H1 (cell line): ENCODE measurements around the gene RPS18. TPM values are rescaled to one million over a fixed set of nuclear protein-coding genes. Genes with fewer than 3 reads are reported as not detected.
"Not testable (repeated sequence)": the region's sequence is repeated elsewhere in the genome, so short reads cannot be mapped to it uniquely, and the experiment has no call there.

ENCODE experiments used
- CTCF ChIA-PET: fragments of 300-600 bp; sonication (Branson Sonifier 250); formaldehyde crosslinking; loops from one replicate; lab custom pipeline; 2021; ENCODE audit not compliant: partially characterized antibody; lab: Charles Lee
- POLR2A ChIA-PET: fragments of 300-600 bp; sonication (Branson Sonifier 250); formaldehyde crosslinking; loops from one replicate; lab custom pipeline; 2021; ENCODE audit warnings: inconsistent platforms; ENCODE audit not compliant: partially characterized antibody; lab: Charles Lee
- DNase-seq, 2 experiments: peaks; one replicate each; pipeline versions ENCODE4 v3.0.0 to v3.0.0-alpha.2; 2010 to 2022; ENCODE audit warnings: low spot score in 2 of 2, low read depth in 1 of 2, mixed read lengths in 1 of 2
- FAIRE-seq: peaks from 2 replicates; lab custom pipeline; 2011; peaks lifted over from hg19 to GRCh38; lab: Jason Lieb, UNC
- H2AFZ ChIP-seq: 2 replicates; pipeline ENCODE4 v1.8.1; 2012; ENCODE audit warnings: low read length, inconsistent platforms
- H2AK5ac ChIP-seq: 2 replicates; pipeline ENCODE4 v1.6.1; 2013; ENCODE audit warnings: low read depth, low read length
- H2BK120ac ChIP-seq: replicated peaks from 2 replicates; pipeline ENCODE3; 2013; ENCODE audit warnings: low read depth, low read length, inconsistent platforms
- H2BK12ac ChIP-seq: 2 replicates; pipeline ENCODE4 v1.6.1; 2013; ENCODE audit warnings: low read depth, low read length
- H2BK15ac ChIP-seq: 2 replicates; pipeline ENCODE4 v1.6.1; 2013; ENCODE audit warnings: low read length
- H2BK20ac ChIP-seq: 2 replicates; pipeline ENCODE4 v1.6.1; 2013; ENCODE audit warnings: low read length
- H2BK5ac ChIP-seq: 2 replicates; pipeline ENCODE4 v1.6.1; 2013; ENCODE audit warnings: low read depth, low read length
- H3K14ac ChIP-seq: 2 replicates; pipeline ENCODE4 v1.6.1; 2013; ENCODE audit warnings: inconsistent platforms; ENCODE audit not compliant: insufficient read length
- H3K18ac ChIP-seq: 2 replicates; pipeline ENCODE4 v1.6.1; 2013; ENCODE audit warnings: low read length; ENCODE audit errors: extremely low read depth
- H3K23ac ChIP-seq: 2 replicates; pipeline ENCODE4 v1.6.1; 2013; ENCODE audit warnings: inconsistent platforms; ENCODE audit not compliant: insufficient read length
- H3K23me2 ChIP-seq: 2 replicates; pipeline ENCODE4 v1.6.1; 2013; ENCODE audit warnings: low read depth, low read length
- H3K27ac ChIP-seq: 2 replicates; pipeline ENCODE4 v1.6.1; 2011; ENCODE audit warnings: low read depth, low read length, inconsistent platforms
- H3K27me3 ChIP-seq, 4 experiments: replicated peaks in 1 of 4; 1 replicate in 1 of 4; 2 replicates in 3 of 4; pipeline versions ENCODE4 v1.6.1 to v1.8.1; 2011 to 2013; ENCODE audit warnings: low read length in 3 of 4, mild to moderate bottlenecking in 3 of 4, inconsistent platforms in 2 of 4, mixed read lengths in 2 of 4, moderate library complexity in 1 of 4; ENCODE audit not compliant: control insufficient read depth in 3 of 4, insufficient read depth in 3 of 4; ENCODE audit errors: extremely low read depth in 1 of 4
- H3K36me3 ChIP-seq, 4 experiments: 2 replicates each; pipeline versions ENCODE4 v1.6.1 to v1.8.1; 2011 to 2013; ENCODE audit warnings: mild to moderate bottlenecking in 4 of 4, low read length in 3 of 4, moderate library complexity in 2 of 4, control low read depth in 1 of 4, inconsistent platforms in 1 of 4; ENCODE audit not compliant: insufficient read depth in 4 of 4, control insufficient read depth in 2 of 4
- H3K4ac ChIP-seq: replicated peaks from 2 replicates; pipeline ENCODE3; 2013; ENCODE audit warnings: low read length, low read depth, mixed read lengths, inconsistent platforms; ENCODE audit not compliant: insufficient read length
- H3K4me1 ChIP-seq, 4 experiments: replicated peaks in 1 of 4; 1 replicate in 1 of 4; 2 replicates in 3 of 4; pipeline versions ENCODE4 v1.6.1 to v1.8.1; 2011 to 2013; ENCODE audit warnings: low read length in 3 of 4, inconsistent platforms in 2 of 4, mixed read lengths in 1 of 4; ENCODE audit not compliant: insufficient read depth in 4 of 4, control insufficient read depth in 3 of 4
- H3K4me2 ChIP-seq, 2 experiments: 2 replicates each; pipeline versions ENCODE4 v1.6.1 to v1.8.1; 2011 to 2013; ENCODE audit warnings: low read depth in 2 of 2, low read length in 2 of 2, control low read depth in 1 of 2, inconsistent platforms in 1 of 2, mild to moderate bottlenecking in 1 of 2; ENCODE audit not compliant: insufficient read depth in 1 of 2
- H3K4me3 ChIP-seq, 4 experiments: fragments of 200-600, 300-600 bp in 1 of 4; sonication (generic), shearing (Covaris generic), sonication (Bioruptor Twin) in 1 of 4; 2 replicates each; pipeline versions ENCODE4 v1.5.1 to v1.8.1; 2011 to 2016; ENCODE audit warnings: low read length in 4 of 4, low read depth in 3 of 4, control low read depth in 2 of 4, inconsistent platforms in 2 of 4, mild to moderate bottlenecking in 2 of 4, mixed read lengths in 1 of 4, moderate library complexity in 1 of 4; ENCODE audit not compliant: insufficient read depth in 2 of 4; ENCODE audit errors: extremely low read depth in 1 of 4
- H3K56ac ChIP-seq: replicated peaks from 2 replicates; pipeline ENCODE3; 2013; ENCODE audit warnings: low read depth, mild to moderate bottlenecking, mixed read lengths, low read length, inconsistent platforms; ENCODE audit not compliant: insufficient read length
- H3K79me1 ChIP-seq: 2 replicates; pipeline ENCODE4 v1.6.1; 2013; ENCODE audit warnings: low read depth, low read length, control low read depth
- H3K79me2 ChIP-seq, 2 experiments: 2 replicates each; pipeline versions ENCODE4 v1.6.1 to v1.8.1; 2012 to 2013; ENCODE audit warnings: low read length in 2 of 2, mild to moderate bottlenecking in 2 of 2, inconsistent platforms in 1 of 2; ENCODE audit not compliant: insufficient read depth in 2 of 2, control insufficient read depth in 1 of 2
- H3K9ac ChIP-seq, 4 experiments: replicated peaks in 1 of 4; 1 replicate in 1 of 4; 2 replicates in 3 of 4; pipeline versions ENCODE4 v1.6.1 to v1.8.1; 2011 to 2013; ENCODE audit warnings: low read depth in 3 of 4, low read length in 3 of 4, control low read depth in 2 of 4, mild to moderate bottlenecking in 2 of 4, moderate library complexity in 2 of 4, inconsistent platforms in 1 of 4; ENCODE audit errors: extremely low read depth in 1 of 4
- H3K9me3 ChIP-seq, 2 experiments: 2 replicates each; pipeline versions ENCODE4 v1.6.1 to v1.8.1; 2012 to 2013; ENCODE audit warnings: mild to moderate bottlenecking in 2 of 2, moderate library complexity in 2 of 2, control low read depth in 1 of 2, inconsistent platforms in 1 of 2, low read depth in 1 of 2, low read length in 1 of 2, mixed read lengths in 1 of 2; ENCODE audit not compliant: insufficient read depth in 2 of 2
- H4K20me1 ChIP-seq, 2 experiments: replicated peaks in 1 of 2; 2 replicates each; pipeline versions ENCODE3 to v1.8.1; 2011 to 2013; ENCODE audit warnings: inconsistent platforms in 2 of 2, low read length in 2 of 2, mild to moderate bottlenecking in 1 of 2; ENCODE audit not compliant: insufficient read depth in 2 of 2, control insufficient read depth in 1 of 2
- H4K5ac ChIP-seq: 2 replicates; pipeline ENCODE4 v1.6.1; 2013; ENCODE audit warnings: low read length, low read depth, mixed read lengths, inconsistent platforms; ENCODE audit not compliant: insufficient read length
- H4K8ac ChIP-seq: 2 replicates; pipeline ENCODE4 v1.8.0; 2013; ENCODE audit warnings: mild to moderate bottlenecking, moderate library complexity, low read length, inconsistent platforms; ENCODE audit not compliant: insufficient read depth; ENCODE audit errors: extremely low read depth
- H4K91ac ChIP-seq: replicated peaks from 2 replicates; pipeline ENCODE3; 2013; ENCODE audit warnings: low read length, mixed read lengths, inconsistent platforms; ENCODE audit not compliant: insufficient read length
- CBX5 ChIP-seq: fragments of 300-800, 300-1000 bp; sonication (generic); IDR thresholded peaks from 2 replicates; pipeline ENCODE4 v1.7.1; 2016; ENCODE audit warnings: antibody characterized with exemption, low read length, low read depth
- EZH2 ChIP-seq: fragments of 200-600 bp; sonication (generic); IDR thresholded peaks from 2 replicates; pipeline ENCODE4 v1.7.1; 2012; ENCODE audit warnings: low read depth, mild to moderate bottlenecking, moderate library complexity, low read length, inconsistent platforms; ENCODE audit not compliant: severe bottlenecking
- FOSL1 ChIP-seq: IDR thresholded peaks from 2 replicates; pipeline ENCODE4 v1.6.1; 2011; ENCODE audit warnings: mild to moderate bottlenecking, low read depth, low read length, moderate library complexity; ENCODE audit not compliant: insufficient read depth
- WGBS, 2 experiments: shearing (Covaris generic) in 1 of 2; methylation state at CpG; one replicate each; pipeline versions ENCODE4 v1.1.6 to v1.1.7; 2013 to 2015; ENCODE audit warnings: low lambda C conversion rate in 2 of 2, mixed read lengths in 2 of 2, inconsistent platforms in 1 of 2, low coverage in 1 of 2, missing lambda C conversion rate in 1 of 2; ENCODE audit not compliant: insufficient replicate concordance in 2 of 2, insufficient coverage in 1 of 2, insufficient read length in 1 of 2; ENCODE audit errors: extremely low coverage in 1 of 2, missing lambda C conversion rate in 1 of 2; 5-methylcytosine and 5-hydroxymethylcytosine counted together
- polyA plus RNA-seq, 7 experiments: library from polyadenylated mRNA; depleted of rRNA in 3 of 7; stranded (reverse) in 5 of 7; unstranded in 2 of 7; fragments of >200 nt in 5 of 7; fragments of 200-250 nt in 2 of 7; gene quantifications; 1 replicate in 5 of 7; 2 replicates in 1 of 7; 4 replicates in 1 of 7; pipeline versions ENCODE4 v1.2.1 to v1.2.3, GENCODE V29; 2011 to 2013; ENCODE audit warnings: missing spikeins in 2 of 7, mixed read lengths in 2 of 7
- total RNA-seq: library from RNA; stranded (reverse); fragmentation: NEBNext Ultra II Directional; extraction: Animal tissue kit (Norgen Biotek cat#: 25700); gene quantifications from 2 replicates; pipeline ENCODE4 v1.2.1, GENCODE V29; 2021

Gene RPS18
- total and polyA plus RNA-seq, 2 of the 8 experiments (the other 6 are each of a cell fraction or from before 2014, with no cell fraction given) = 2,796 to 7,099 TPM

GRCh38 chr6:33259032-33259431 is 12.8 kb upstream of the RPS18 start (continued):
- TF ChIP-seq FOSL1 (no peak), EZH2 (no peak), CBX5 (no peak)
- TF ChIP-seq, all 59 proteins: peak for 0

GRCh38 chr6:33262490-33262889 is 9.4 kb upstream of the RPS18 start:
- H2BK15ac ChIP-seq, H3K56ac ChIP-seq, H4K91ac ChIP-seq, H3K9me3 ChIP-seq, H3K79me1 ChIP-seq, H2BK120ac ChIP-seq, H3K4me2 ChIP-seq, H3K27ac ChIP-seq, H3K23ac ChIP-seq, H4K5ac ChIP-seq, H2BK5ac ChIP-seq, H2AK5ac ChIP-seq, H2BK12ac ChIP-seq, H3K18ac ChIP-seq, H3K79me2 ChIP-seq, FAIRE-seq, H3K4ac ChIP-seq, H3K14ac ChIP-seq, H3K4me1 ChIP-seq, H2BK20ac ChIP-seq, H2AFZ ChIP-seq, H4K8ac ChIP-seq, H4K20me1 ChIP-seq, DNase-seq, H3K4me3 ChIP-seq, H3K27me3 ChIP-seq, H3K23me2 ChIP-seq, H3K9ac ChIP-seq: not testable (repeated sequence)
- ChIA-PET POLR2A (interaction anchor here (1.2 to 4.2 kb wide), 3 partner anchors 10 to 101 kb away, joined by 3 to 26 read pairs (median 18); partner anchors contain the start of genes RPS18 and VPS52), CTCF (interaction anchor here (0.5 to 0.7 kb wide), 2 partner anchors 27 to 346 kb away, joined by 3 read pairs; no protein-coding TSS in a partner anchor)
- peaks cover 8 to 40% (median 18%) of the 10 kb centered on the region in 4 experiments; a peak in 6 of 8 replicates for H3K36me3 ChIP-seq
- WGBS, 2 experiments = 87% methylated on average over 3 of the region's 3 CpGs; no CpG with 5 or more reads in 1 of the 2 experiments
